ENCODE results near the gene PQBP1.
A peak's percentile ranks its signal among the peaks of the same experiment; 100 is the strongest.

Gene PQBP1

DNA sequence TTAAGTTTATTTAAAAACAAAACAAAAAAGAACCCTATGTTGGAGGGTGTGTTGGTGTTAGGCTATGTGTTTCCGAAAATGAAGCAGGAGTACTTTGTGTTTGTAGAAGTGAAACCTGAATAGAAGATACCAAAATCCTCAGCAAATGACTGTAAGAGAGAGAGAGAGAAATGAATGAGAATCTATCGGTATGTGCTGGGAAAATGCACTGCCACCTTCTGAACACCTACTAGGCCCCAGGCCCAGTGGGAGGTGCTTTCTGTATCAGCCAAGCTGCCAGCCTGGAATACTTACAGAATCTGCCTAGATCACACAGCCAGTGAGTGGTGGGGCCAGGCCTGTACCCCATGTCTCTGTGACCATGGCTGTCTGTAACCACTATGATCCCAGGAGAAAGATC lies 36.0 kb downstream of the PQBP1 start:
- TF ChIP-seq, protein P1, sequence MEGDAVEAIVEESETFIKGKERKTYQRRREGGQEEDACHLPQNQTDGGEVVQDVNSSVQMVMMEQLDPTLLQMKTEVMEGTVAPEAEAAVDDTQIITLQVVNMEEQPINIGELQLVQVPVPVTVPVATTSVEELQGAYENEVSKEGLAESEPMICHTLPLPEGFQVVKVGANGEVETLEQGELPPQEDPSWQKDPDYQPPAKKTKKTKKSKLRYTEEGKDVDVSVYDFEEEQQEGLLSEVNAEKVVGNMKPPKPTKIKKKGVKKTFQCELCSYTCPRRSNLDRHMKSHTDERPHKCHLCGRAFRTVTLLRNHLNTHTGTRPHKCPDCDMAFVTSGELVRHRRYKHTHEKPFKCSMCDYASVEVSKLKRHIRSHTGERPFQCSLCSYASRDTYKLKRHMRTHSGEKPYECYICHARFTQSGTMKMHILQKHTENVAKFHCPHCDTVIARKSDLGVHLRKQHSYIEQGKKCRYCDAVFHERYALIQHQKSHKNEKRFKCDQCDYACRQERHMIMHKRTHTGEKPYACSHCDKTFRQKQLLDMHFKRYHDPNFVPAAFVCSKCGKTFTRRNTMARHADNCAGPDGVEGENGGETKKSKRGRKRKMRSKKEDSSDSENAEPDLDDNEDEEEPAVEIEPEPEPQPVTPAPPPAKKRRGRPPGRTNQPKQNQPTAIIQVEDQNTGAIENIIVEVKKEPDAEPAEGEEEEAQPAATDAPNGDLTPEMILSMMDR (IDR thresholded peaks at IDR 0.05; ENCODE audit: insufficient read depth, missing control alignments): no peak
- no peak for FAIRE-seq

DNA sequence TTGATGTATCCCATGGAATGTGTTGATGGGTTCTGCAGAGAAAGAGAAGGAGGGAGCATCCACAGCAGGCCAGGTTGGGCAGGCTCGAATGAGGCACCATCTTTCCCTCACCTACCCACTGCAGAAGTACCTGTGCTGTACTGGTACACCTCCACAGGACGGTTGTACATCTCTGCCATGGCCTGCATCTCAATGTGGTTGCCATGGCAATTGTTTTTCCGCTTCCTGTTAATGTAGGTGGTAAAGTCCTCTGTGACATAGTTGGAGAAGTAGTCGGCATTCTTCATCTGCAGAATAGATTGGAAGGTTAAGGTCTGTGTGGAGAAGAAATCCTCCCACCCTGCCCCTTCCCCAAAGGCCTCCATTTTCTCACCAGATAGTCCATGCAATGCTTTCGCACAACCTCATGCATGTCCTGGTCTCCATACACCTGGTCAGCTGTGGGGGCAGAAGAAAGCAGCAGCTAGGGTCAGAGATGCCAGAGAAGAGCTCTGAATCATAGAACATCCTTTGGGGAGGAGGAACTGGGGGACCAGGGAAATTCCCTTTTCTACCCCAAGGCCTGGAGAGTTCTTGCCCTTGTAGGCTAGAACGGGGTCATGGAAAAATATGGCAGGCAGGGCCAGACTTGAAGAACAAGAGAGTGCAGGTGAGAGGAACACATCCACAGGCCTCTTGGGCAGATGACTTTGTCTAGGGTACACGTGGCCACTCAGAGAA lies 37.0 kb downstream of the PQBP1 start:
- DNase-seq (ENCODE audit: insufficient read length, low spot score) (no peak), FAIRE-seq (no peak)
- TF ChIP-seq, protein P1 (IDR thresholded peaks at IDR 0.05; ENCODE audit: insufficient read depth, missing control alignments): no peak

More for the DNA sequence above, 36.0 kb downstream of the PQBP1 start:
- no peak for DNase-seq (ENCODE audit: insufficient read length, low spot score)

GRCh38 chrX:48935301-48935670 lies 37.6 kb downstream of the PQBP1 start:
- TF ChIP-seq, protein P1 (IDR thresholded peaks at IDR 0.05; ENCODE audit: insufficient read depth, missing control alignments): no peak
- DNase-seq (ENCODE audit: insufficient read length, low spot score) (no peak), FAIRE-seq (no peak)

- TF ChIP-seq, protein P1 (IDR thresholded peaks at IDR 0.05; ENCODE audit: insufficient read depth, missing control alignments): no peak
- no peak for FAIRE-seq
- DNase-seq (ENCODE audit: insufficient read length, low spot score): no peak
Measured at GRCh38 chrX:48936429-48937053, 38.8 kb downstream of the PQBP1 start.

DNA sequence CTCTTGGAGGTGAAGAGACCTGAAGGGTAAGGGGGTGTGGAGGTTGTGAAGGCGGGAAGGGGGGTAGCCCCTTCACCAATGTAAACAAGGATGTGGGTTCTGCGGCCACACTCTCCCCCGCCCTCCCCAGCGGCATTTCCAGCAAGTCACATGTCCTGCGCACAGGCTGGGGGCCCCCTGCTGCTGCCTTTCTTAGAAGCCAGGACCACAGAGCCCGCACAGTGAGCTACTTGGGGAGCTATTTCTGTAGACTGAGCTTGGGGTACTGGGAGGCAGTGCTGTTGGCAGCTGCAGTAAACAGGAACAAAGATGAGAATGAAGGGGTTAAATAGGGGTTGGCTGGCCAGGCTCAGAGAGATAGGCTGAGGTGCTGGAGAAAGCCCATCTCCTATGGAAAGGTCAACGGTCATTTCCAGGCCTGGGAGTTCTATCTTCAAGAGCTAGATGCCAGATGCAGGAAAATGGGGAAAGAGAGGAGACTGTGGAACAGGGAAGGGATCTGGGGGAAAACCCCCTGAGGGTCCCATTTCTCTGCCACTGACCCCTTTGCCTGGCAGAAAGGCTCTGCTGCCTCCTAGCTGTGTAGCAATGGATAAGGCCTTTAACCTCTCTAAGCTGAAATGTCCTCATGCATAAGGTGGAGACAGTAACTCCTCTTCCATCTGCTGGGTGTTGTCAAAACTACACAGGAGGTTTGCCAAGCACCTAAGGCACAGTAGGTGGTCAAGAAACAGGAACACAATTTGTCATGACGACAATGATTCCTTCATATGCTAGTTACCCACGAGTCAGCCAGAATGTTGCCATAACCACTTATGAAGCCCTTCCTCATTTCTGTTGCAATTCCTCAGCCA lies 39.6 kb downstream of the PQBP1 start:
- DNase-seq (ENCODE audit: insufficient read length, low spot score) (no peak), FAIRE-seq (peak; percentile 46)
- TF ChIP-seq, protein P1 (IDR thresholded peaks at IDR 0.05; ENCODE audit: insufficient read depth, missing control alignments): no peak

DNA sequence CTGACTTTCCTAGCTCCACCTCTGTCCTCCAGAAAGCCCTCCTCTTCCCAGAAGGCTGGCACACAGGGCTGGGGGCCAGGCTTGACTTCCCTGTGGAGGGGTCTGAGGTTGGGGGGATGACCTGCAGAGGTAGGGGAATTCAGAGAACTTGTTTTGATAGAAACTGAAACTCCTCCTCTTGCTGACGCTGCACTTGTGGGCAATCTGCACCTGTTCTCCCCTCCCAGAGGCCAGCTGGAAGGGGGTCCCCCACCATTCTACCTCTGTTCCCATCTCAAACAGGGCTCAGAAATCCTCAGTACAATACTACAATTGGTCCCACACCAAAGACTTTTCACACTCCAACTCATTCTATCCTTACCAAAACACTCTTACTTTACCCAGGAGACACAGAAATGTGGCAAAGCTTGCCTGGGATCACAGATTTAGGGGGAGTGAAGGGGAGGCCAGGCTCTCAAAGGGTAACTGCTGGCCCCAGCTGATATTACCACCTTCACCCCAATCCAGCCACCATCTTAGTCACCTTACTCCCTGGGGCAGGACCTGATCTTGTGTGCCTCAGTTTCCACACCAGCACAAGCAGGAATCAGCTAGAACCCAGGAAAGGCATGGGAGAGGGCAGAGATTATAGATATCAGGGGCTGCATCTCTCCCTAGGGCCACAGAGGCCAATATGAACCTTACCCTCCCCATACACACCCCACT lies 41.1 kb downstream of the PQBP1 start:
- FAIRE-seq (no peak), DNase-seq (ENCODE audit: insufficient read length, low spot score) (no peak)
- TF ChIP-seq, protein P1 (IDR thresholded peaks at IDR 0.05; ENCODE audit: insufficient read depth, missing control alignments): no peak
